HG03196 (cell line): ENCODE results near the gene TRABD.
"Not testable (repeated sequence)": the region's sequence is repeated elsewhere in the genome, so short reads cannot be mapped to it uniquely, and the experiment has no call there.

Experiments
- ATAC-seq: cut with Tn5 transposase; IDR thresholded peaks from one replicate; pipeline ENCODE4 v1.9.1; 2021; ENCODE audit not compliant: unreplicated experiment

Gene TRABD

DNA sequence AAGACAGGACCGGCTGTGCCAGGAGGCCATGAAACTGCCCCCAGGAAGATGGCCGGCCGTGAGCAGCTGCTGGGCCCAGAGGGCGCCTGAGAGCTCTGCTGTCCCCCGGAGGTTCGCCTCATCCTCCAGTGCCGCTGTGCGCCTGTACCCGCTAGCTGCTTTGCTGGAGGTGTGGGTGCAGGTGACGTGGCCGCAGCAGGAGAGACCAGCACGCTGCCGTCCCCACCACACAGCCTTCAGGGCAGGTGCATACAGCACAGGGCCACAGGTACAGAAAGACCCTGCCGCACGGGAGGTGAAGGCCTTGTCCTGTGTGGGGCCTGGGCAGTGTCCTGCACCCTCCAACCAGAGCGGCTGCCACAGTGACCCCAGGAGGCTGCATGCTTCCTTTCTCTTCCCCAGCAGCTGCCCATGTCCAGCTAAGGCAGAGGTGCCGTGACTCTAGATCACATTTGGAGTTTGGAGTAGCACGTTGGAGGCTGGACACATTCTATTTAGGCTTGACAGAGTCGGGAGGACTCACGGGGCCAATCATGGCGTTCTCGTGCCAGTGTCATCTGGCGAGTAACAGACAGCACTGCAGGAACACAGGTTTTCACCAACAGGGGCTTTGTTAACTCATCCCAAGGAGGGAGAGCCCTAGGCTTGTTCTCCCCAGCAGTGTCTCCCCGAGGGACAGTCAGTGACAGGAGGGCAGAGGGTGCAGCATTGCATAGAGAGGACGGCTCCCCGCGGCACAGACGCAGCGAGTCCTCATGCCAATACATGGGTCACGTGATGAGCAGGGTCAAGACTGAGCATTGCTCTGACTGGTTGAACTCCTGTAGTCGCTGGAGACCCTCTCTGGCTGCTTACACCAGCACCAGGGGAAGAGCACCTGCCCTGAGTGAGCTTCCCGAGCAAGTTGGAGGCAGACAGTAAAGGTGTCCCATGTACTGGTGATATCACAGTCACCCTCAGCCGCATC is 33.9 kb upstream of the TRABD start:
- no peak for ATAC-seq

DNA sequence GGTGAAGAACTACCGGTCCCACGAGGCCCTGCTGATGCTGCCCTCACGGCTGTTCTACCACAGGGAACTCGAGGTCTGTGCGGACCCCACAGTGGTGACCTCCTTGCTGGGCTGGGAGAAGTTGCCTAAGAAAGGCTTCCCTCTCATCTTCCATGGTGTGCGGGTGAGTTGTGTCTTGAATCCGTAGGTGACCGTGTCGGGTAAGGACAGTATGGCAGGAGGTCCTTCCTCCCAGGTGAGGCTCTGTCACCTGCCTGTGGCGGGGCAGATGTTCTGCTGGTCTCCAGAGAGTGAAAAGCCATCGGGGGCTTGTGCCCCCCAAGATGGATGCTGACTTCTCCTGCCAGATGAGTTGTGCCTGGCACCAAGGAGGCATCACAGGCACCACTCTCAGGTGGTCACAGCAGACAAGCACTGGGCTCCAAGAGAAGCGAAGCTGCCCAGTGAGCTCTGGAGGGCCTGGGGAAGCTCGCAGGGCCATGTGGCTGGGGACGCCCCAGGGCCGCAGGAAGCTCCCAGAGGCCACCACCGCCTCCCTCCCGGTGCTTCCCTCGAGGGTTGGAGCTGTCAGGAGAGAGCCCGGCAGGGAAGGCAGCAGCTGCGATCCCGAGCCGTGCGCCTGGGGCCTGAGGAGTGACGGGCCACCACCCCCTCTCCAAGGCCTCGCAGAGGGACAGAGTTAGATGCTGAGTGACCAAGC is 32.5 kb upstream of the TRABD start:
- ATAC-seq = no peak

DNA sequence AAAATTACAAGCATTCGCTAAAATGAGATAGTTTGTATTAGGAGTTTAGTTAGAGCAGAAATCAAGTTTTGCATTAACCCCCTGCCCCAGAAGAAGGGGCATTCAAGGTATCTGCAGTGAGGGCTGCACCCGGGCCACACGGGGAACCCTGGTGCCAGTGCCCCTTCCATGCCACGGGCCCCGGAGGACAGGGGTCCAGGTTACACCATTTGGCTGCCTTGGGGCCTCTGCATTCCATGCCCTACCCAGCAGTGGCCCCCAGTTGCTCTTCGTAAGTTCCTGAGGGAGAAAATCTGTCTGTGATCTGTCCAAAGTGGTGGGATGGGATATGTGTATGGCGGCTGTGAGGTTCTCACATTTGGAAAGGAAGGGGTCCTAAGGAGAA is 32.0 kb upstream of the TRABD start:
- ATAC-seq = no peak

- ATAC-seq = no peak
These were observed 27.9 kb upstream of the TRABD start for GRCh38 chr22:50157709-50158375.

- ATAC-seq = no peak
These were observed 24.8 kb upstream of the TRABD start for GRCh38 chr22:50160947-50161346.

GRCh38 chr22:50161508-50162390 is 24.0 kb upstream of the TRABD start:
- ATAC-seq = no peak

GRCh38 chr22:50162391-50162956 is 23.2 kb upstream of the TRABD start:
- no peak for ATAC-seq

DNA sequence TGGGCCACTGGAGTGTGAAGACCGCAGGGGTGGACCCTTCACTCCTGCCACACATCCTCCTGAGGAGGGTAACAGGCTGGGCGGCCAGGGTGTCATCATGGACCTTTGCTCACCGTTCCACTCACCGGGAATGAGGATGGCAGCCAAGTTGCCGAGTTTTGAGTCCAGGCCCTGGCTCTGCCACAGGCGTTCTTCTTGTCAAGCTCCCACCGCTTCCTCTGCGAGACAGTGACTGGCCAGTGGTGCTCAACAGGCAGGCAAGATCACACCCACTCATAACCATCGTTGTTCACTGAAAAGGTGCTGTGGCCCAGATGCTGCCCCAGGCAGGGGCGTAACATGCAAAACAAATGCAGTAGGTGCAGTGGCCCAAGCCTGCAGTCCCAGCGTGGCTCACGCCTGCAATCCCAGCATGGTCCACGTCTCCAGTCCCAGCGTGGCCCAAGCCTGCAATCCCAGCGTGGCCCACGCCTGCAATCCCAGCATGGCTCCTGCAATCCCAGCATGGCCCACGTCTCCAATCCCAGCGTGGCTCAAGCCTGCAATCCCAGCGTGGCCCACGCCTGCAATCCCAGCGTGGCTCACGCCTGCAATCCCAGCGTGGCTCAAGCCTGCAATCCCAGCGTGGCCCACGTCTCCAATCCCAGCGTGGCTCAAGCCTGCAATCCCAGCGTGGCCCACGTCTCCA is 20.1 kb upstream of the TRABD start:
- no peak for ATAC-seq

- no peak for ATAC-seq
These were observed 17.8 kb upstream of the TRABD start for GRCh38 chr22:50167689-50168489.

DNA sequence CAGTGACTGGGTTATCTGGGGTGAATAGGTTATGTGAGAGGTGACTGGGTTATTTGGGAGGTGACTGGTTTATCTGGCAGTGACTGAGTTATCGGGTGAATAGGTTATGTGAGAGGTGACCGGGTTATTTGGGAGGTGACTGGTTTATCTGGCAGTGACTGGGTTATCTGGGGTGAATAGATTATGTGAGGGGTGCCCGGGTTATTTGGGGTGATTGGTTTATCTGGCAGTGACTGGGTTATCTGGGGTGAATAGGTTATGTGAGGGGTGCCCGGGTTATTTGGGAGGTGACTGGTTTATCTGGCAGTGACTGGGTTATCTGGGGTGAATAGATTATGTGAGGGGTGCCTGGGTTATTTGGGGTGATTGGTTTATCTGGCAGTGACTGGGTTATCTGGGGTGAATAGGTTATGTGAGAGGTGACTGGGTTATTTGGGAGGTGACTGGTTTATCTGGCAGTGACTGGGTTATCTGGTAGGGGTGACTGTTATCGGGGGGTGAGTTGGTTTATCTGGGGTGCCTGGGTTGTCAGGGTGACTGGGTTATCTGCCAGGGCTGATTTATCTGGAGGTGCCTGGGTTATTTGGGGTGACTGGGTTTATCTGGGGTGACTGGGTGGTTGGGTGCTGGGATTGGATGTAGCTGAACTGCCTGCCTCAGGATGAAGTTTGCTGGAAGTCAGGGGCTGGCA is 17.1 kb upstream of the TRABD start:
- ATAC-seq = not testable (repeated sequence)

- ATAC-seq = no peak
These were observed 16.4 kb upstream of the TRABD start for GRCh38 chr22:50169181-50169759.

- no peak for ATAC-seq
These were observed 15.9 kb upstream of the TRABD start for GRCh38 chr22:50169774-50170341.

GRCh38 chr22:50170453-50171318 is 15.0 kb upstream of the TRABD start, which contains the start of gene PANX2:
Gene PANX2, plus strand, starts transcription at chr22:50170731. Its CDS starts 0 bp downstream, at chr22:50170731.
- no peak for ATAC-seq

GRCh38 chr22:50171319-50171964 is 14.3 kb upstream of the TRABD start:
- no peak for ATAC-seq

DNA sequence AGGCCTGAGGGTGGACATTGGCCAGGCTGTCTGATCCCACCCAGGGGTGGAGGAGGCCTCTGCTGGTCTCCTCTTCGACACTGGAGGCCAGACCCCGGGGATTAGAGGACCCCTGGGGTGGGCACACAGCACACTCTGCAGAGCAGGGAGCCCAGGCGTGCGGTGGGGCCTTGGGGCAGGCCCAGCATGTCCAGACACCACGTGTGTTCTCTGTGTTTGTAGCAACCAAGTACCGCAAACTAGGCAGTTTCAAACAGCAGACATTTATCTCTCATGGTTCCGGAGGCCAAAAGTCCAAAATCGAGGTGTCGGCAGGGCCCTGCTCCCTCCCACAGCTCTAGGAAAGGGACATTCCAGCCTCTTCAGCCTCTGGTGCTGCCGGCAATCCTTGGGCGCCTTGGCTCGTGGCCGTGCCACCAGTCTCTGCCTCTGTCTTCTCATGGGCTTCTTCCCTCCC is 13.7 kb upstream of the TRABD start:
- no peak for ATAC-seq
